Transverse colon (tissue), 4 donors: Measurements from ENCODE around the gene BMPR1B. TPM values are rescaled to one million over a fixed set of nuclear protein-coding genes. Genes with fewer than 3 reads are reported as not detected.

ENCODE experiments used
- DNase-seq: peaks from one replicate; pipeline ENCODE4 v3.0.0-alpha.2; 2019
- H3K27ac ChIP-seq, 4 donors: fragments of 200-600 bp; sonication (generic); 2 replicates each; pipeline ENCODE4 v1.5.1; 2016 to 2018; ENCODE audit warnings: inconsistent platforms in 4 of 4
- H3K27me3 ChIP-seq: fragments of 200-600 bp; sonication (generic); 2 replicates; pipeline ENCODE4 v1.5.1; 2017; ENCODE audit warnings: inconsistent platforms
- H3K36me3 ChIP-seq, 4 donors: fragments of 200-600 bp; sonication (generic); 2 replicates each; pipeline ENCODE4 v1.5.1; 2017 to 2019; ENCODE audit warnings: inconsistent platforms in 4 of 4
- H3K4me1 ChIP-seq, 4 donors: fragments of 200-600 bp; sonication (generic); 2 replicates each; pipeline ENCODE4 v1.5.1; 2017 to 2020; ENCODE audit warnings: inconsistent platforms in 4 of 4
- H3K4me3 ChIP-seq, 4 donors: fragments of 200-600 bp; sonication (generic); 1 replicate in 1 of 4; 2 replicates in 3 of 4; pipeline versions ENCODE4 v1.5.1 to v1.6.1; 2017 to 2019; ENCODE audit warnings: inconsistent platforms in 4 of 4
- H3K9me3 ChIP-seq, 2 donors: fragments of 200-600 bp; sonication (generic); 2 replicates each; pipeline ENCODE4 v1.5.1; 2017 to 2019; ENCODE audit warnings: inconsistent platforms in 2 of 2
- CTCF ChIP-seq, 5 experiments: fragments of 200-600 bp in 3 of 5; fragments of 450-650 bp in 2 of 5; sonication (generic) in 3 of 5; IDR thresholded peaks; 1 replicate in 2 of 5; 2 replicates in 3 of 5; pipeline ENCODE4 v1.5.1; 2016 to 2017; ENCODE audit warnings: antibody characterized with exemption in 5 of 5, inconsistent platforms in 3 of 5, mild to moderate bottlenecking in 2 of 5, moderate library complexity in 1 of 5
- EP300 ChIP-seq: sonication (generic); formaldehyde crosslinking; IDR thresholded peaks from one replicate; pipeline ENCODE4 v1.6.1; 2017; ENCODE audit warnings: antibody characterized with exemption, low read depth
- POLR2A ChIP-seq: fragments of 450-650 bp; IDR thresholded peaks from one replicate; pipeline ENCODE4 v1.6.1; 2016; ENCODE audit warnings: antibody characterized with exemption, mild to moderate bottlenecking, moderate library complexity
- POLR2AphosphoS5 ChIP-seq, 3 donors: sonication (generic); formaldehyde crosslinking; IDR thresholded peaks; one replicate each; pipeline ENCODE4 v1.6.1; 2016; ENCODE audit warnings: antibody characterized with exemption in 3 of 3
- WGBS, 2 donors: methylation state at CpG; one replicate each; pipeline ENCODE4 v1.1.5; 2018; ENCODE audit warnings: low coverage in 1 of 2; 5-methylcytosine and 5-hydroxymethylcytosine counted together
- in situ Hi-C, 4 donors: fragments of 200-750 bp; cut with MboI; loops; one replicate each; pipeline versions ENCODE4 v1.15.0 to v1.15.1; 2017; ENCODE audit warnings: low sequenced_read_pairs in 3 of 4, low pct_ligation_motif_present in 1 of 4, low pct_unique_long_range_greater_than_20kb in 1 of 4
- intact Hi-C: fragments of 100-400 bp; cut with DNase I; formaldehyde crosslinking; loops from one replicate; pipeline ENCODE4 v1.15.1; 2023; ENCODE audit warnings: low total_unique reads
- total RNA-seq, 4 donors: library from RNA; depleted of rRNA; stranded (reverse); fragments of >200 nt; gene quantifications; one replicate each; pipeline ENCODE4 v1.1.0, GENCODE V29; 2016

BMPR1B gene
- total RNA-seq, 4 donors from 2014 or later, result 0.64 to 3.2 (median 0.68) TPM; not detected in 1

GRCh38 chr4:94890579-94890978, 132.8 kb downstream of the BMPR1B start:
- in situ Hi-C loops (no loop called here), intact Hi-C loops (no loop called here)
- no peaks in the 10 kb centered on the region for H3K27me3 ChIP-seq
- H3K4me1 ChIP-seq, result no peaks in the 10 kb centered on the region
- H3K9me3 ChIP-seq, result no peaks in the 10 kb centered on the region
- H3K36me3 ChIP-seq, result no peaks in the 10 kb centered on the region
- H3K27ac ChIP-seq, result no peak overlapping the region
- no peak for DNase-seq
- 85 to 97% methylated on average over 3 of the region's 3 CpGs for WGBS, 2 donors
- TF ChIP-seq EP300 (no peak), POLR2A (no peak), POLR2AphosphoS5 (IDR thresholded peaks at IDR 0.05) (no peak), CTCF (IDR thresholded peaks at IDR 0.05) (no peak)
- no peak overlapping the region for H3K4me3 ChIP-seq

- in situ Hi-C loops, result no loop called here
These were observed 134.3 kb downstream of the BMPR1B start for GRCh38 chr4:94892051-94892450.

DNA sequence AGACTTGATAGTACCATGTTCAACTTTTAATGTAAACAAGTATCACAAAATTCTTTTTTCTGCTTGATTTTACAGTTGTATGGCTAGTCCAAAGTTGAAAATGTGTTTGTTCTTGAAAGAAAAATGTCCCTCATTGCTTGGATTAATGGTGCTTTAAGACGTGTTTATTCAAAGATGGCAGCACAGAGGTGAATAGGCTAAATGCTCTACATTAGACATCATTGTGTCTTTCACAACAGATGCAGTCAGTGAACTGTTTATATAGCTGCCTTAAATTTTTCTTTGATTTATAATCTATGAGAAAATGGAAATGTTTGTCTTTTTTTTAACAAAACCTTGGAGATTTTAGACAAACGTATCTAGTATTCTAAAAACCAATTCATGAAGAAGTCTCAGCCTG, 137.3 kb downstream of the BMPR1B start:
- Histone ChIP-seq H3K27ac (no peak overlapping the region), H3K36me3 (no peaks in the 10 kb centered on the region), H3K4me3 (no peak overlapping the region), H3K9me3 (no peaks in the 10 kb centered on the region), H3K4me1 (no peaks in the 10 kb centered on the region), H3K27me3 (no peaks in the 10 kb centered on the region)
- TF ChIP-seq POLR2AphosphoS5 (IDR thresholded peaks at IDR 0.05) (no peak), EP300 (no peak), CTCF (IDR thresholded peaks at IDR 0.05) (no peak), POLR2A (no peak)
- in situ Hi-C loops, result no loop called here
- no peak for DNase-seq
- intact Hi-C loops, result no loop called here
- 49 to 57% methylated on average over 2 of the region's 2 CpGs for WGBS, 2 donors

More at GRCh38 chr4:94892051-94892450, 134.3 kb downstream of the BMPR1B start:
- TF ChIP-seq EP300, result no peak
- no peak for TF ChIP-seq POLR2A
- no peak for TF ChIP-seq POLR2AphosphoS5 (IDR thresholded peaks at IDR 0.05)
- TF ChIP-seq CTCF (IDR thresholded peaks at IDR 0.05), result no peak
- WGBS, 2 donors, result 61 to 69% methylated on average over 7 of the region's 7 CpGs
- Histone ChIP-seq H3K4me3 (no peak overlapping the region), H3K9me3 (no peaks in the 10 kb centered on the region), H3K4me1 (no peaks in the 10 kb centered on the region), H3K36me3 (no peaks in the 10 kb centered on the region), H3K27me3 (no peaks in the 10 kb centered on the region), H3K27ac (no peak overlapping the region)
- intact Hi-C loops, result no loop called here
- no peak for DNase-seq

DNA sequence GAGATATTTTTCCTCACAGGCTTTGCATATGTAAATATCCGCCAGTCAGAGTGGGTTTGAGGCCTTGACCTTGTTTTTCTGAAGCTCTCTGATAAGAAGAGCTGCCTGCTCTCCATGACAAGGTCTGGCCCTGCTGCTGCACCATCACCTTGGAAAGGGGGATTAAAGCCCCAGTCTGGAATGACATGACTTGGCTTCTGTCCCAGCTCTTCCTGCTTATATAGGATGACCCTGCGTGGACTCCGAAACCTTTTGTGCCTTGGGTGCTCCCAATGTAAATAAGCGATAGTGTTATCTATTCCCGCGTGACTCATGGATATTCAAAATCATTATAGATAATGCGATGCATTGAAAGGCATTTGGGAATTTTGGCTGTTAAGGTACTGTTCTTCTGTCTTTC, 139.3 kb downstream of the BMPR1B start:
- TF ChIP-seq POLR2AphosphoS5 (IDR thresholded peaks at IDR 0.05) (no peak), CTCF (IDR thresholded peaks at IDR 0.05) (no peak), EP300 (no peak), POLR2A (no peak)
- in situ Hi-C loops, result no loop called here
- WGBS, 2 donors, result 85 to 98% methylated on average over 5 to 7 of the region's 7 CpGs
- Histone ChIP-seq H3K4me1 (no peaks in the 10 kb centered on the region), H3K27ac (no peak overlapping the region), H3K36me3 (no peaks in the 10 kb centered on the region), H3K9me3 (no peaks in the 10 kb centered on the region), H3K4me3 (no peak overlapping the region), H3K27me3 (no peaks in the 10 kb centered on the region)
- intact Hi-C loops, result no loop called here
- no peak for DNase-seq
